Chondrocyte (in vitro differentiated cells): ENCODE measurements around the gene SDR42E2. TPM values are rescaled to one million over a fixed set of nuclear protein-coding genes. Genes with fewer than 3 reads are reported as not detected.

Experiments
- DNase-seq: peaks from one replicate; pipeline ENCODE4 v3.0.0; 2021; ENCODE audit warnings: mixed read lengths, low spot score
- H3K27ac Mint-ChIP-seq: one replicate; pipeline ENCODE4 v1.8.0; 2021; ENCODE audit warnings: mild to moderate bottlenecking, moderate library complexity, mixed read lengths; ENCODE audit not compliant: unreplicated experiment
- H3K27me3 Mint-ChIP-seq: 2 replicates; pipeline ENCODE4 v1.8.0; 2021; ENCODE audit warnings: low read depth, mixed read lengths
- H3K36me3 Mint-ChIP-seq: 2 replicates; pipeline ENCODE4 v1.8.0; 2021; ENCODE audit warnings: low read depth, mixed read lengths
- H3K4me1 Mint-ChIP-seq: 2 replicates; pipeline ENCODE4 v1.8.0; 2021; ENCODE audit warnings: low read depth, mild to moderate bottlenecking, mixed read lengths
- H3K4me3 Mint-ChIP-seq: one replicate; pipeline ENCODE4 v1.8.0; 2021; ENCODE audit warnings: mild to moderate bottlenecking, moderate library complexity, mixed read lengths; ENCODE audit not compliant: unreplicated experiment
- H3K9me3 Mint-ChIP-seq: 2 replicates; pipeline ENCODE4 v1.8.0; 2021; ENCODE audit warnings: low read depth, mixed read lengths
- total RNA-seq: library from RNA; stranded (reverse); gene quantifications from 3 replicates; pipeline ENCODE4 v1.2.1, GENCODE V29; 2021
- TF ChIP-seq, protein P1 (sequence below): fragments of 200-600 bp; sonication (generic); IDR thresholded peaks from 2 replicates; pipeline ENCODE4 v1.5.0; 2021; ENCODE audit warnings: antibody characterized with exemption, mild to moderate bottlenecking, moderate library complexity

SDR42E2 gene
- total RNA-seq, 1 donor from 2014 or later, result not detected

DNA sequence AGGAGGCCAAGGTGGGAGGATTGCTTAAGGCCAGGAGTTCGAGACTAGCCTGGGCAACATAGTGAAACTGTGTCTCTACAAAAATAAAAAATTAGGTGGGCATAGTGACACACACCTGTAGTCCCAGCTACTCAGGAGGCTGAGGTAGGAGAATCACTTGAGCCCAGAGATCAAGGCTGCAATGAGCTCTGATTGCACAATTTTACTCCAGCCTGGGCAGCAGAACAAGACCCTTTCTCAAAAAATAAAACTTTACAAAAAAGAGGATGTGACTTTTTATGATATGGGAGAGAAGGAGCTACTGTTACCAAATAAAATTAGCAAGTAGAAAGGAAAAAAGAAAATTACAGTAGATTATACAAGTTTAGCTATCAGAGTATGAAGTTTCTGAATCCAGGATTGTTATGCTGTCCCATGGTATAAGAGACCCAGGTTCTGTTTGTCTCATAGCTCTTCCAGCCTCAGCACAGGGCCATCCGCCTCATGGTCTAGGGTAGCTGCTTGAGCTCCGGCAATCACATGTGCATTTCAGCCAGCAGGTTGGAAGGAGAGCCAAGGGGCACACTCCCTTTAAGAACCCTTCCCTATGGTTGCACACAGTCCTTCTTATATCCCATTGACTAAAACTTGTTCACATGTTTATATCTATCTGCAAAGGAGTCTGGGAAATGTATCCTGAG lies 57.2 kb downstream of the SDR42E2 start:
- no peak for DNase-seq
- TF ChIP-seq, protein P1, sequence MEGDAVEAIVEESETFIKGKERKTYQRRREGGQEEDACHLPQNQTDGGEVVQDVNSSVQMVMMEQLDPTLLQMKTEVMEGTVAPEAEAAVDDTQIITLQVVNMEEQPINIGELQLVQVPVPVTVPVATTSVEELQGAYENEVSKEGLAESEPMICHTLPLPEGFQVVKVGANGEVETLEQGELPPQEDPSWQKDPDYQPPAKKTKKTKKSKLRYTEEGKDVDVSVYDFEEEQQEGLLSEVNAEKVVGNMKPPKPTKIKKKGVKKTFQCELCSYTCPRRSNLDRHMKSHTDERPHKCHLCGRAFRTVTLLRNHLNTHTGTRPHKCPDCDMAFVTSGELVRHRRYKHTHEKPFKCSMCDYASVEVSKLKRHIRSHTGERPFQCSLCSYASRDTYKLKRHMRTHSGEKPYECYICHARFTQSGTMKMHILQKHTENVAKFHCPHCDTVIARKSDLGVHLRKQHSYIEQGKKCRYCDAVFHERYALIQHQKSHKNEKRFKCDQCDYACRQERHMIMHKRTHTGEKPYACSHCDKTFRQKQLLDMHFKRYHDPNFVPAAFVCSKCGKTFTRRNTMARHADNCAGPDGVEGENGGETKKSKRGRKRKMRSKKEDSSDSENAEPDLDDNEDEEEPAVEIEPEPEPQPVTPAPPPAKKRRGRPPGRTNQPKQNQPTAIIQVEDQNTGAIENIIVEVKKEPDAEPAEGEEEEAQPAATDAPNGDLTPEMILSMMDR, result no peak
- Mint-ChIP-seq H3K4me1 (peaks cover 45% of the 10 kb centered on the region), H3K9me3 (no peaks in the 10 kb centered on the region), H3K27me3 (no peaks in the 10 kb centered on the region), H3K27ac (no peak overlapping the region), H3K4me3 (no peak overlapping the region), H3K36me3 (peaks cover 6% of the 10 kb centered on the region)

- H3K4me1 Mint-ChIP-seq, result peaks cover 44% of the 10 kb centered on the region
- H3K36me3 Mint-ChIP-seq, result peaks cover 5% of the 10 kb centered on the region
- TF ChIP-seq, protein P1, result no peak
- no peaks in the 10 kb centered on the region for H3K27me3 Mint-ChIP-seq
- DNase-seq, result no peak
- H3K4me3 Mint-ChIP-seq, result no peak overlapping the region
- H3K9me3 Mint-ChIP-seq, result no peaks in the 10 kb centered on the region
- H3K27ac Mint-ChIP-seq, result no peak overlapping the region
Measured at GRCh38 chr16:22220069-22220440, 57.7 kb downstream of the SDR42E2 start.

DNA sequence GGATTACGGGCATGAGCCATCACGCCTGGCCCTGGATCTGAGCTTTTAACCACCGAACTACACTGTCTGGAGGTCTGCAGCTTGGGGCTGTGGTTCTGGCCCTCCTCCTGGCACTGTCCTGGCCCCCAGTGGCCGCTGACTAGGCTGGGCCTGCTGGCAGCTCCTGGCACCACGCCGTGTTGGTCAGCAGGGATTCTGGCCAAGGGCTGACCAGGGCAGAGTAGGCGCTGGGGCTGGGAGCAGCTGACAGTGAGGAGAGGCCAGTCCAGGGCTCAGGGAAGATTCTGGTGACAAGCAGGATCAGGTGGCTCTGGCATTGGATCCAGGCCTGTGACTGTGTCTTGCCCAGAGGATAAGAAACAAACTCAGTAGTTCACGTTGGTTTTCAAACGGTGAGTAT lies 58.4 kb downstream of the SDR42E2 start:
- TF ChIP-seq, protein P1, result no peak
- H3K4me3 Mint-ChIP-seq, result no peak overlapping the region
- no peaks in the 10 kb centered on the region for H3K9me3 Mint-ChIP-seq
- peak overlapping the region; percentile 52 for H3K27ac Mint-ChIP-seq
- peaks cover 37% of the 10 kb centered on the region for H3K4me1 Mint-ChIP-seq
- DNase-seq, result no peak
- no peaks in the 10 kb centered on the region for H3K27me3 Mint-ChIP-seq
- peaks cover 2% of the 10 kb centered on the region for H3K36me3 Mint-ChIP-seq

GRCh38 chr16:22222006-22222405 lies 59.7 kb downstream of the SDR42E2 start:
- Mint-ChIP-seq H3K27me3 (no peaks in the 10 kb centered on the region), H3K36me3 (peaks cover 2% of the 10 kb centered on the region)

GRCh38 chr16:22222998-22223397 lies 60.7 kb downstream of the SDR42E2 start:
- H3K9me3 Mint-ChIP-seq, result no peaks in the 10 kb centered on the region
- DNase-seq, result no peak
- H3K4me3 Mint-ChIP-seq, result no peak overlapping the region

More at GRCh38 chr16:22222006-22222405, 59.7 kb downstream of the SDR42E2 start:
- peaks cover 28% of the 10 kb centered on the region for H3K4me1 Mint-ChIP-seq
- H3K4me3 Mint-ChIP-seq, result no peak overlapping the region
- no peak for DNase-seq
- H3K27ac Mint-ChIP-seq, result no peak overlapping the region
- TF ChIP-seq, protein P1, result no peak
- no peaks in the 10 kb centered on the region for H3K9me3 Mint-ChIP-seq

More at GRCh38 chr16:22222998-22223397, 60.7 kb downstream of the SDR42E2 start:
- Mint-ChIP-seq H3K4me1 (peaks cover 25% of the 10 kb centered on the region), H3K36me3 (peaks cover 2% of the 10 kb centered on the region), H3K27ac (no peak overlapping the region), H3K27me3 (no peaks in the 10 kb centered on the region)
- TF ChIP-seq, protein P1, result no peak
